Uterus (tissue), 2 donors: Measurements from ENCODE around the gene ZNF785.

Experiments
- CTCF ChIP-seq, 4 experiments: fragments of 200-600 bp in 2 of 4; fragments of 450-650 bp in 2 of 4; sonication (generic) in 2 of 4; IDR thresholded peaks; one replicate each; pipeline ENCODE4 v1.5.1; 2016 to 2019; ENCODE audit warnings: antibody characterized with exemption in 4 of 4, mild to moderate bottlenecking in 2 of 4, moderate library complexity in 1 of 4
- POLR2A ChIP-seq, 2 donors: fragments of 450-650 bp; IDR thresholded peaks; one replicate each; pipeline ENCODE4 v1.6.1; 2016; ENCODE audit warnings: antibody characterized with exemption in 2 of 2, mild to moderate bottlenecking in 1 of 2, moderate library complexity in 1 of 2

DNA sequence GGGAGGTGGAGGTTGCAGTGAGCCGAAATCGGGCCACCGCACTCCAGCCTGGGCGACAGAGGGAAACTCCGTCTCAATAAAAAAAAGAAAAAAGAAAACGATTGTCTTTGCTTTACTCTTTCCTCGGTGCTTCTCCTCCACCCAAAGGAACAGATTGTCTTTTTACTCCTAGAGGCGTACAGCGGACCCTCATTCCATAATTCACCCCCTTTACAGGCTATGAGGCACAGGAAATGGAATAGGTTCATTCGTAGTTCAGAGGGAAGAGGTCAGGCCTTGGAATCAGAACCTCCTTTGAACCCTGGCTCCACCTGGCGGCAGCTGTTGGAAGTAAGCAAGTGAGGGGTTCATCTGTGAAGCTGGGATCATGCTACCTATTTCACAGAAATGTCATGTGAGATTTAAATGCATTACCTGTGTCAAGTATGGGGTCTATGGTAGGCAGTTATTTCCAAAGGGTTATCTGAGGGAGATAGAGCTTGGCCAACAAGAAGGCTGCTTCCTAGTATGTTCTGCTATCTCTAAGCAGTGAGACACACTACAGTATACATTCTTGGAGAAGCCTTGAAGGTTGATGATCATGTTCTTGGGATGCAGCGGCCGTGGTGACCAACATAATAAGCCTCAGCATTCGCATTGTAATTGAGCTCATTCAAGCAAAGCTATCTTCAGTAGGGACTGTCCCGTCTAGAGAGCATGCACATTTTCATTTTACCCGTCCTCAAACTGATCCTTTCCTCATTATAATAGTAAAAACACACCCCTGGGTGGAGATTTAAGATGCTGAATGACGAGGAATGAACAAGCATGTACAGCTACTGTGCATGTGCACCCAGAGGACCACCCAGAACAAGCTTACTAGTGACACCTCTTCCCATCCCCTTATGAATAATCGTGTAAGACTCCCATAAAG lies 43.4 kb upstream of the ZNF785 start:
- peak; percentile 74 to 86 (median 84) for TF ChIP-seq CTCF (IDR thresholded peaks at IDR 0.05)
- TF ChIP-seq POLR2A (IDR thresholded peaks at IDR 0.05) = no peak
